A549 (cell line): ENCODE measurements around the gene HS3ST4. TPM values are rescaled to one million over a fixed set of nuclear protein-coding genes. Genes with fewer than 3 reads are reported as not detected.

ENCODE experiments used
- ATAC-seq, 2 experiments: fragments of 200-7000 bp in 1 of 2; fragments of >200 bp in 1 of 2; cut with Nextera tagmentation in 1 of 2; cut with Tn5 transposase in 1 of 2; 3 replicates each; pipeline versions ENCODE4 v1.8.0 to v1.9.1; 2018 to 2020; ENCODE audit warnings: mild to moderate bottlenecking in 1 of 2, moderate library complexity in 1 of 2
- CTCF ChIA-PET: fragments of 300-600 bp; sonication (Branson Sonifier 250); formaldehyde crosslinking; extraction: SDS; loops from one replicate; lab custom pipeline; 2021; ENCODE audit warnings: antibody characterized with exemption, inconsistent platforms; lab: Yijun Ruan, JAX
- POLR2A ChIA-PET: fragments of 350-600 bp; formaldehyde crosslinking; extraction: SDS; loops from one replicate; lab custom pipeline; 2021; ENCODE audit warnings: antibody characterized with exemption, inconsistent platforms; lab: Yijun Ruan, JAX
- DNase-seq, 2 experiments: peaks; one replicate each; pipeline versions ENCODE4 v3.0.0 to v3.0.0-alpha.2; 2011 to 2016; ENCODE audit warnings: low read depth in 1 of 2, low spot score in 1 of 2
- FAIRE-seq: peaks from 2 replicates; lab custom pipeline; 2011; peaks lifted over from hg19 to GRCh38; lab: Jason Lieb, UNC
- H3K27ac ChIP-seq, 2 experiments: fragments of >200 bp; sonication (Bioruptor Twin); formaldehyde crosslinking; 3 replicates each; pipeline ENCODE4 v1.5.1; 2016 to 2017
- H3K4me1 ChIP-seq: fragments of >200 bp; sonication (Bioruptor Twin); formaldehyde crosslinking; 3 replicates; pipeline ENCODE4 v1.6.1; 2016
- H3K4me2 ChIP-seq: fragments of >200 bp; sonication (Bioruptor Twin); formaldehyde crosslinking; 3 replicates; pipeline ENCODE4 v1.6.1; 2016
- H3K4me3 ChIP-seq: fragments of >200 bp; sonication (Bioruptor Twin); formaldehyde crosslinking; 3 replicates; pipeline ENCODE4 v1.5.1; 2016
- H3K9me3 ChIP-seq: fragments of >200 bp; sonication (Bioruptor Twin); formaldehyde crosslinking; 3 replicates; pipeline ENCODE4 v1.6.1; 2016
- CBX8 ChIP-seq: fragments of 200-600 bp; sonication (generic); IDR thresholded peaks from 2 replicates; pipeline ENCODE4 v1.6.1; 2016
- CHD2 ChIP-seq: fragments of 150-350 bp; IDR thresholded peaks from 2 replicates; pipeline ENCODE4 v1.6.1; 2014; ENCODE audit warnings: low read length; ENCODE audit not compliant: partially characterized antibody
- CHD4 ChIP-seq: fragments of 200-600 bp; sonication (generic); IDR thresholded peaks from 2 replicates; pipeline ENCODE4 v1.6.1; 2016; ENCODE audit warnings: antibody characterized with exemption, mild to moderate bottlenecking, borderline replicate concordance
- CTCF ChIP-seq: fragments of >200 bp; sonication (Bioruptor Twin); formaldehyde crosslinking; IDR thresholded peaks from 3 replicates; pipeline ENCODE4 v1.5.1; 2016
- E2F6 ChIP-seq: IDR thresholded peaks from 2 replicates; pipeline ENCODE4 v1.6.1; 2012; ENCODE audit warnings: low read depth, borderline replicate concordance
- EHF ChIP-seq: fragments of 250-450 bp; sonication (Bioruptor Pico); IDR thresholded peaks from 2 replicates; pipeline ENCODE4 v1.5.0; 2020; ENCODE audit warnings: mild to moderate bottlenecking
- EHMT2 ChIP-seq: fragments of 200-600 bp; sonication (generic); IDR thresholded peaks from 2 replicates; pipeline ENCODE4 v1.6.1; 2016; ENCODE audit warnings: antibody characterized with exemption, low read depth, mild to moderate bottlenecking, moderate library complexity
- ESRRA ChIP-seq: fragments of 150-350 bp; IDR thresholded peaks from 2 replicates; pipeline ENCODE4 v1.6.1; 2014; ENCODE audit warnings: mild to moderate bottlenecking, low read length, borderline replicate concordance
- FOSL2 ChIP-seq, 2 experiments: fragments of 450-650 bp in 1 of 2; fragments of >200 bp in 1 of 2; sonication (Bioruptor Twin) in 1 of 2; formaldehyde crosslinking; IDR thresholded peaks; 2 replicates each; pipeline versions ENCODE4 v1.5.0 to v1.6.1; 2016 to 2020; ENCODE audit warnings: mild to moderate bottlenecking in 1 of 2, moderate library complexity in 1 of 2
- FOXS1 ChIP-seq: fragments of 250-450 bp; sonication (Bioruptor Pico); IDR thresholded peaks from 2 replicates; pipeline ENCODE4 v1.5.0; 2020; ENCODE audit warnings: mild to moderate bottlenecking, moderate library complexity
- HEYL ChIP-seq: fragments of 250-450 bp; sonication (Bioruptor Pico); IDR thresholded peaks from 2 replicates; pipeline ENCODE4 v1.8.0; 2021; ENCODE audit warnings: mild to moderate bottlenecking, moderate library complexity
- HMGXB4 ChIP-seq: fragments of 250-450 bp; sonication (Bioruptor Pico); IDR thresholded peaks from 2 replicates; pipeline ENCODE4 v1.5.0; 2021; ENCODE audit warnings: mild to moderate bottlenecking, moderate library complexity, borderline replicate concordance
- HOXA7 ChIP-seq: fragments of 250-450 bp; sonication (Bioruptor Pico); IDR thresholded peaks from 2 replicates; pipeline ENCODE4 v1.5.0; 2020; ENCODE audit warnings: mild to moderate bottlenecking, moderate library complexity
- HOXB13 ChIP-seq: fragments of 250-450 bp; sonication (Bioruptor Pico); IDR thresholded peaks from 2 replicates; pipeline ENCODE4 v1.5.0; 2020; ENCODE audit warnings: low read depth, mild to moderate bottlenecking, moderate library complexity
- KDM1A ChIP-seq: fragments of 200-600 bp; sonication (generic); IDR thresholded peaks from 2 replicates; pipeline ENCODE4 v1.6.1; 2016; ENCODE audit warnings: low read depth, mild to moderate bottlenecking
- KDM5A ChIP-seq: fragments of 200-600 bp; sonication (generic); IDR thresholded peaks from 2 replicates; pipeline ENCODE4 v1.6.1; 2016; ENCODE audit warnings: antibody characterized with exemption, mild to moderate bottlenecking
- MAX ChIP-seq: IDR thresholded peaks from 2 replicates; pipeline ENCODE4 v1.6.1; 2012
- NFE2L2 ChIP-seq: fragments of 150-350 bp; conservative IDR thresholded peaks from 2 replicates; pipeline ENCODE4 v1.6.1; 2014; ENCODE audit warnings: low read length
- NPAS2 ChIP-seq: fragments of 250-450 bp; sonication (Bioruptor Pico); IDR thresholded peaks from 2 replicates; pipeline ENCODE4 v1.8.0; 2022; ENCODE audit warnings: mild to moderate bottlenecking, moderate library complexity, borderline replicate concordance
- NR3C1 ChIP-seq: fragments of >200 bp; sonication (Bioruptor Twin); formaldehyde crosslinking; IDR thresholded peaks from 3 replicates; pipeline ENCODE4 v1.6.1; 2017
- PHF8 ChIP-seq: fragments of 200-600 bp; sonication (generic); IDR thresholded peaks from 2 replicates; pipeline ENCODE4 v1.6.1; 2016; ENCODE audit warnings: low read depth, mild to moderate bottlenecking, antibody characterized with exemption, moderate library complexity, borderline replicate concordance
- POLR2A ChIP-seq: IDR thresholded peaks from 2 replicates; pipeline ENCODE4 v1.6.1; 2012; ENCODE audit warnings: mild to moderate bottlenecking, low read length
- RAD21 ChIP-seq, 2 experiments: fragments of >200 bp in 1 of 2; sonication (Bioruptor Twin) in 1 of 2; formaldehyde crosslinking in 1 of 2; IDR thresholded peaks in 1 of 2; conservative IDR thresholded peaks in 1 of 2; 2 replicates in 1 of 2; 3 replicates in 1 of 2; pipeline ENCODE4 v1.6.1; 2012 to 2018; ENCODE audit warnings: inconsistent platforms in 1 of 2
- RARB ChIP-seq: fragments of 250-450 bp; sonication (Bioruptor Pico); IDR thresholded peaks from 2 replicates; pipeline ENCODE4 v1.8.0; 2021; ENCODE audit warnings: mild to moderate bottlenecking, moderate library complexity
- RFX5 ChIP-seq: fragments of 450-650 bp; IDR thresholded peaks from 2 replicates; pipeline ENCODE4 v1.7.1; 2014; ENCODE audit warnings: antibody characterized with exemption, mild to moderate bottlenecking, moderate library complexity
- RNF2 ChIP-seq: fragments of 200-600 bp; sonication (generic); IDR thresholded peaks from 2 replicates; pipeline ENCODE4 v1.6.1; 2016; ENCODE audit warnings: low read depth, mild to moderate bottlenecking, antibody characterized with exemption, moderate library complexity, borderline replicate concordance
- SMC3 ChIP-seq: fragments of >200 bp; sonication (Bioruptor Twin); formaldehyde crosslinking; IDR thresholded peaks from 3 replicates; pipeline ENCODE4 v1.6.1; 2018; ENCODE audit warnings: inconsistent platforms
- ZC3H11A ChIP-seq: fragments of 450-650 bp; IDR thresholded peaks from 2 replicates; pipeline ENCODE4 v1.6.1; 2014; ENCODE audit warnings: antibody characterized with exemption, mild to moderate bottlenecking
- ZFP36 ChIP-seq: fragments of 450-650 bp; IDR thresholded peaks from 2 replicates; pipeline ENCODE4 v1.6.1; 2014; ENCODE audit warnings: borderline replicate concordance; ENCODE audit not compliant: partially characterized antibody
- WGBS: methylation state at CpG from one replicate; pipeline ENCODE4 v1.1.6; 2017; ENCODE audit errors: missing lambda C conversion rate; 5-methylcytosine and 5-hydroxymethylcytosine counted together
- polyA plus RNA-seq, 4 experiments: library from polyadenylated mRNA; depleted of rRNA in 3 of 4; stranded (reverse); fragments of >200 nt; fragmentation: RNase III in 1 of 4; extraction: RNeasy Plus Mini Kit Qiagen cat#74134 plus additional on column Dnase treatment in 1 of 4; gene quantifications; 2 replicates in 3 of 4; 3 replicates in 1 of 4; pipeline ENCODE4 v1.2.3, GENCODE V29; 2011 to 2017

Gene HS3ST4
- polyA plus RNA-seq, 2 of the 4 experiments (the other 2 are of a cell fraction) = not detected

GRCh38 chr16:26102369-26102768, 410.6 kb downstream of the HS3ST4 start:
- Histone ChIP-seq H3K9me3 (no peaks in the 10 kb centered on the region), H3K4me3 (no peak overlapping the region), H3K4me2 (no peak overlapping the region), H3K4me1 (no peaks in the 10 kb centered on the region), H3K27ac (no peak overlapping the region)
- no peak for FAIRE-seq
- WGBS = 14% methylated on average over 6 of the region's 6 CpGs
- CTCF ChIA-PET = no interaction called here
- POLR2A ChIA-PET = no interaction called here
- TF ChIP-seq ESRRA = no peak
- no peak for TF ChIP-seq NPAS2 (CRISPR knock-in tag)
- TF ChIP-seq CTCF = no peak
- no peak for TF ChIP-seq CHD4
- no peak for TF ChIP-seq KDM5A
- no peak for TF ChIP-seq PHF8
- TF ChIP-seq HOXA7 = no peak
- no peak for TF ChIP-seq EHF (CRISPR knock-in tag)
- TF ChIP-seq HMGXB4 (CRISPR knock-in tag) = no peak
- no peak for TF ChIP-seq NR3C1
- no peak for TF ChIP-seq FOXS1 (CRISPR knock-in tag)
- TF ChIP-seq HEYL (CRISPR knock-in tag) = no peak
- no peak for TF ChIP-seq NFE2L2
- no peak for TF ChIP-seq MAX
- no peak for TF ChIP-seq ZFP36
- TF ChIP-seq E2F6 = no peak
- TF ChIP-seq EHMT2 = no peak
- no peak for TF ChIP-seq KDM1A
- no peak for TF ChIP-seq RFX5
- no peak for TF ChIP-seq RARB (CRISPR knock-in tag)
- TF ChIP-seq, all 56 proteins: peak for 0
- DNase-seq = no peak
- no peak for ATAC-seq

GRCh38 chr16:26108836-26109505, 417.2 kb downstream of the HS3ST4 start:
- H3K4me2 ChIP-seq = no peak overlapping the region
- POLR2A ChIA-PET = no interaction called here
- FAIRE-seq = no peak
- DNase-seq = no peak
- H3K4me1 ChIP-seq = no peaks in the 10 kb centered on the region
- no peak overlapping the region for H3K4me3 ChIP-seq
- no peak for TF ChIP-seq KDM5A
- TF ChIP-seq ZC3H11A = no peak
- no peak for TF ChIP-seq CHD2
- no peak for TF ChIP-seq RAD21 (conservative IDR thresholded peaks at IDR 0.05 in 1 of 2, IDR thresholded peaks at IDR 0.05 in 1 of 2)
- no peak for TF ChIP-seq FOSL2 (IDR thresholded peaks at IDR 0.05)
- no peak for TF ChIP-seq FOSL2 (CRISPR knock-in tag; IDR thresholded peaks at IDR 0.05)
- TF ChIP-seq KDM1A = no peak
- no peak for TF ChIP-seq POLR2A
- no peak for TF ChIP-seq RNF2
- no peak for TF ChIP-seq ZFP36
- TF ChIP-seq CBX8 = no peak
- TF ChIP-seq MAX = no peak
- TF ChIP-seq HOXB13 = no peak
- TF ChIP-seq FOXS1 (CRISPR knock-in tag) = no peak
- TF ChIP-seq SMC3 = no peak
- TF ChIP-seq, all 56 proteins: peak for 0
- WGBS = 51% methylated on average over 13 of the region's 13 CpGs
- CTCF ChIA-PET = no interaction called here
- no peak overlapping the region for H3K27ac ChIP-seq
- no peak for ATAC-seq
- H3K9me3 ChIP-seq = no peaks in the 10 kb centered on the region
